Measurements from ENCODE around the gene RNF150.
"Not testable (repeated sequence)": the region's sequence is repeated elsewhere in the genome, so short reads cannot be mapped to it uniquely, and the experiment has no call there.

RNF150 gene

GRCh38 chr4:140819610-140820009 lies 313.7 kb downstream of the RNF150 start:
- Histone ChIP-seq H3K27ac (no peak overlapping the region), H3K4me3 (ENCODE audit: low read depth, low read length) (no peak overlapping the region), H3K36me3 (replicated peaks) (no peaks in the 10 kb centered on the region), H3K27me3 (replicated peaks) (no peaks in the 10 kb centered on the region)
- no peak for DNase-seq
- TF ChIP-seq, protein P1, sequence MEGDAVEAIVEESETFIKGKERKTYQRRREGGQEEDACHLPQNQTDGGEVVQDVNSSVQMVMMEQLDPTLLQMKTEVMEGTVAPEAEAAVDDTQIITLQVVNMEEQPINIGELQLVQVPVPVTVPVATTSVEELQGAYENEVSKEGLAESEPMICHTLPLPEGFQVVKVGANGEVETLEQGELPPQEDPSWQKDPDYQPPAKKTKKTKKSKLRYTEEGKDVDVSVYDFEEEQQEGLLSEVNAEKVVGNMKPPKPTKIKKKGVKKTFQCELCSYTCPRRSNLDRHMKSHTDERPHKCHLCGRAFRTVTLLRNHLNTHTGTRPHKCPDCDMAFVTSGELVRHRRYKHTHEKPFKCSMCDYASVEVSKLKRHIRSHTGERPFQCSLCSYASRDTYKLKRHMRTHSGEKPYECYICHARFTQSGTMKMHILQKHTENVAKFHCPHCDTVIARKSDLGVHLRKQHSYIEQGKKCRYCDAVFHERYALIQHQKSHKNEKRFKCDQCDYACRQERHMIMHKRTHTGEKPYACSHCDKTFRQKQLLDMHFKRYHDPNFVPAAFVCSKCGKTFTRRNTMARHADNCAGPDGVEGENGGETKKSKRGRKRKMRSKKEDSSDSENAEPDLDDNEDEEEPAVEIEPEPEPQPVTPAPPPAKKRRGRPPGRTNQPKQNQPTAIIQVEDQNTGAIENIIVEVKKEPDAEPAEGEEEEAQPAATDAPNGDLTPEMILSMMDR (IDR thresholded peaks at IDR 0.05; ENCODE audit: low read depth, low read length, missing control alignments) = no peak
- in situ Hi-C loops (cut with HindIII; ENCODE audit: low pct_ligation_motif_present, low sequenced_read_pairs) = no loop called here

GRCh38 chr4:140818433-140818832 lies 314.8 kb downstream of the RNF150 start:
- in situ Hi-C loops (cut with HindIII; ENCODE audit: low pct_ligation_motif_present, low sequenced_read_pairs) = no loop called here
- DNase-seq = no peak
- Histone ChIP-seq H3K4me3 (ENCODE audit: low read depth, low read length) (no peak overlapping the region), H3K27me3 (replicated peaks) (no peaks in the 10 kb centered on the region), H3K36me3 (replicated peaks) (no peaks in the 10 kb centered on the region), H3K27ac (no peak overlapping the region)
- TF ChIP-seq, protein P1 (IDR thresholded peaks at IDR 0.05; ENCODE audit: low read depth, low read length, missing control alignments) = no peak

- H3K4me3 ChIP-seq (ENCODE audit: low read depth, low read length) = no peak overlapping the region
- H3K36me3 ChIP-seq (replicated peaks) = no peaks in the 10 kb centered on the region
- TF ChIP-seq, protein P1 (IDR thresholded peaks at IDR 0.05; ENCODE audit: low read depth, low read length, missing control alignments) = no peak
- DNase-seq = no peak
- in situ Hi-C loops (cut with HindIII; ENCODE audit: low pct_ligation_motif_present, low sequenced_read_pairs) = no loop called here
- no peaks in the 10 kb centered on the region for H3K27me3 ChIP-seq (replicated peaks)
- H3K27ac ChIP-seq = no peak overlapping the region
Measured at GRCh38 chr4:140816806-140817510, 316.3 kb downstream of the RNF150 start.

DNA sequence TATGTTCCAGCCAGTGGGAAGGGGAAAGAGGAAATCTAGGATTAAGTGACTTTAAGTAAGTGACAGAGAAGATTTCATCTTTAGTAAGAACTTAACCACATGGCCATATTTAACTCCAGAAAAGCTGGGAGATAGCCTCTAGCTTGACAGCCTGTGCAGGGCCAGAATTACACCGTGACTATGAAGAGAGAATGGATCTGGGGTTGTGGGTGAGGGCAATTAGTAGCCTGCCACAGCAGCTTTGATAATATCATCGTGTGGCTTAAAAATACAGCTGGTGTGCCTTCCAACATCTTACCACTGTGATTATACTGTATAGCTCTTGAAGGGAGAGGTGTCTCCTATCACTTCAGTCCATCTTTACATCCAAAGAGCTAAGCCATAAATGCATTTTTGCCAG lies 319.5 kb downstream of the RNF150 start:
- H3K4me3 ChIP-seq (ENCODE audit: low read depth, low read length) = no peak overlapping the region
- peaks cover 5% of the 10 kb centered on the region for H3K27me3 ChIP-seq (replicated peaks)
- in situ Hi-C loops (cut with HindIII; ENCODE audit: low pct_ligation_motif_present, low sequenced_read_pairs) = no loop called here
- DNase-seq = no peak
- TF ChIP-seq, protein P1 (IDR thresholded peaks at IDR 0.05; ENCODE audit: low read depth, low read length, missing control alignments) = no peak
- no peaks in the 10 kb centered on the region for H3K36me3 ChIP-seq (replicated peaks)
- no peak overlapping the region for H3K27ac ChIP-seq

- DNase-seq = no peak
- TF ChIP-seq, protein P1 (IDR thresholded peaks at IDR 0.05; ENCODE audit: low read depth, low read length, missing control alignments) = no peak
- in situ Hi-C loops (cut with HindIII; ENCODE audit: low pct_ligation_motif_present, low sequenced_read_pairs) = no loop called here
- peaks cover 5% of the 10 kb centered on the region for H3K27me3 ChIP-seq (replicated peaks)
- no peaks in the 10 kb centered on the region for H3K36me3 ChIP-seq (replicated peaks)
- H3K27ac ChIP-seq = no peak overlapping the region
- H3K4me3 ChIP-seq (ENCODE audit: low read depth, low read length) = no peak overlapping the region
Measured at GRCh38 chr4:140812916-140813315, 320.4 kb downstream of the RNF150 start.

DNA sequence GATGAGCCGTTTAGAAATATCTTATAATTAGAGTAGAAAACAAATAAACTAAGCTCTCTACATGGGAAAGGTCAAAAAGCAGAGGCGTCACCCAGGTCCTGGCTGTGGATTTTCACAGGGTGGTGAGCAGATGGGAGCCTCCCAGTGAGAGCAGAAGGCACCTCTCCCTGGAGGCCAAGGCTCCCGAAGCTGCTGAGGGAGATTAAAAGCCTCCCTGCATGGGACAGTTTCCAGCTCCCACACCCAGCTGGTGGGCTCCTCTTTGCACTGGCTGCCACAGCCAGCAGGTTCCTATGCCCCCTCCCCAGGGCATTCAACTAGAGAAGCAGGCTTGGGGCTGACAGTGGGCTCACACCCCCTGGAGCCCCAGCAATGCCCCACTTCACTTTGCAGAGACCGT lies 321.8 kb downstream of the RNF150 start:
- TF ChIP-seq, protein P1 (IDR thresholded peaks at IDR 0.05; ENCODE audit: low read depth, low read length, missing control alignments) = no peak
- Histone ChIP-seq H3K27ac (no peak overlapping the region), H3K4me3 (ENCODE audit: low read depth, low read length) (no peak overlapping the region), H3K27me3 (replicated peaks) (peaks cover 5% of the 10 kb centered on the region), H3K36me3 (replicated peaks) (no peaks in the 10 kb centered on the region)
- DNase-seq = no peak
- in situ Hi-C loops (cut with HindIII; ENCODE audit: low pct_ligation_motif_present, low sequenced_read_pairs) = no loop called here

GRCh38 chr4:140810591-140811169 lies 322.6 kb downstream of the RNF150 start:
- H3K27me3 ChIP-seq (replicated peaks); H3K4me3 ChIP-seq (ENCODE audit: low read depth, low read length); H3K27ac ChIP-seq; DNase-seq; H3K36me3 ChIP-seq (replicated peaks); in situ Hi-C loops (cut with HindIII; ENCODE audit: low pct_ligation_motif_present, low sequenced_read_pairs): not testable (repeated sequence)
